ENCODE results near the gene ACTA2.

GRCh38 chr10:88946200-88946599 is 6.4 kb downstream of the ACTA2 start:
- no peak for TF ChIP-seq CTCF (IDR thresholded peaks at IDR 0.05)
- no peak for TF ChIP-seq POLR2A (IDR thresholded peaks at IDR 0.05)
- no peak for TF ChIP-seq EP300 (IDR thresholded peaks at IDR 0.05)
